Right lobe of liver (tissue), 6 donors: ENCODE results near the gene NUMA1. TPM values are rescaled to one million over a fixed set of nuclear protein-coding genes. Genes with fewer than 3 reads are reported as not detected.
A peak's percentile ranks its signal among the peaks of the same experiment; 100 is the strongest.

Experiments
- ATAC-seq, 4 donors: fragments of 200-7000 bp; cut with Tn5 transposase; one replicate each; pipeline ENCODE4 v1.9.1; 2020; ENCODE audit warnings: mild to moderate bottlenecking in 4 of 4, moderate library complexity in 4 of 4
- DNase-seq, 3 donors: peaks; one replicate each; pipeline ENCODE4 v3.0.0-alpha.2; 2020
- H3K27ac ChIP-seq, 3 donors: fragments of 200-600 bp; one replicate each; pipeline ENCODE4 v1.8.0; 2022
- H3K27me3 ChIP-seq, 2 donors: fragments of 200-600 bp; one replicate each; pipeline ENCODE4 v1.8.0; 2022
- H3K36me3 ChIP-seq, 4 donors: fragments of 200-600 bp; sonication (generic) in 1 of 4; one replicate each; pipeline versions ENCODE4 v1.5.1 to v1.8.0; 2017 to 2022; ENCODE audit warnings: control low read depth in 1 of 4
- H3K4me1 ChIP-seq, 4 donors: fragments of 200-600 bp; sonication (generic) in 1 of 4; one replicate each; pipeline versions ENCODE4 v1.5.1 to v1.8.0; 2017 to 2022; ENCODE audit warnings: control low read depth in 1 of 4
- H3K4me3 ChIP-seq, 3 donors: fragments of 200-600 bp; one replicate each; pipeline ENCODE4 v1.8.0; 2022
- H3K9me3 ChIP-seq, 4 donors: fragments of 200-600 bp; sonication (generic) in 1 of 4; one replicate each; pipeline versions ENCODE4 v1.5.1 to v1.8.0; 2017 to 2022; ENCODE audit warnings: control low read depth in 1 of 4
- CTCF ChIP-seq, 4 donors: fragments of 200-600 bp in 3 of 4; fragments of 450-650 bp in 1 of 4; IDR thresholded peaks; one replicate each; pipeline versions ENCODE4 v1.5.1 to v1.8.0; 2016 to 2022; ENCODE audit warnings: antibody characterized with exemption in 4 of 4, mild to moderate bottlenecking in 2 of 4
- POLR2A ChIP-seq: fragments of 450-650 bp; IDR thresholded peaks from one replicate; pipeline ENCODE4 v1.6.1; 2017; ENCODE audit warnings: antibody characterized with exemption, mild to moderate bottlenecking
- WGBS: methylation state at CpG from one replicate; pipeline ENCODE4 v1.1.6; 2018; ENCODE audit warnings: low coverage, low lambda C conversion rate; ENCODE audit not compliant: insufficient coverage; ENCODE audit errors: missing lambda C conversion rate; 5-methylcytosine and 5-hydroxymethylcytosine counted together
- intact Hi-C, 2 donors: fragments of 100-400 bp; cut with DNase I; formaldehyde crosslinking; loops; one replicate each; pipeline versions ENCODE4 v1.11.2 to v1.14.1; 2022
- total RNA-seq, 6 experiments: library from RNA; depleted of rRNA in 2 of 6; stranded (reverse); fragments of >200 nt in 2 of 6; fragmentation: NEBNext Ultra II Directional in 3 of 6; extraction: Animal tissue kit (Norgen Biotek cat#: 25700) in 3 of 6; gene quantifications; one replicate each; pipeline versions ENCODE4 v1.1.0 to v1.2.4, GENCODE V29; 2016 to 2023
- donor health status: DM: no; HTN: yes; CAD: no.
- donor health status: DM: no; HTN: no; CAD: no.
- donor health status: DM: no; HTN: no; CAD: no.
- donor health status: DM: no; HTN: yes; CAD: no.
- donor health status: DM: no; HTN: yes; CAD: no.

The NUMA1 gene
- total RNA-seq, 6 experiments from 2014 or later, result 47.3 to 62.5 (median 54.5) TPM

- intact Hi-C loops, result no loop called here
- Histone ChIP-seq H3K4me1 (peaks cover 0 to 16% (median 0%) of the 10 kb centered on the region in 4 donors), H3K4me3 (no peak overlapping the region), H3K36me3 (peaks cover 8 to 52% (median 26%) of the 10 kb centered on the region in 4 donors), H3K27ac (no peak overlapping the region), H3K27me3 (no peaks in the 10 kb centered on the region), H3K9me3 (no peaks in the 10 kb centered on the region)
- WGBS, result 68% methylated on average over 9 of the region's 10 CpGs
- no peak for TF ChIP-seq CTCF (IDR thresholded peaks at IDR 0.05)
- TF ChIP-seq POLR2A, result no peak
- DNase-seq, result no peak
- no peak for ATAC-seq
Measured at GRCh38 chr11:72001834-72002591, 78.3 kb downstream of the NUMA1 start.

- no peak for TF ChIP-seq POLR2A
- no peak for TF ChIP-seq CTCF (IDR thresholded peaks at IDR 0.05)
- Histone ChIP-seq H3K4me1 (peaks cover 0 to 16% (median 0%) of the 10 kb centered on the region in 4 donors), H3K27ac (no peak overlapping the region), H3K36me3 (peaks cover 8 to 45% (median 19%) of the 10 kb centered on the region in 4 donors), H3K27me3 (no peaks in the 10 kb centered on the region), H3K9me3 (no peaks in the 10 kb centered on the region), H3K4me3 (no peak overlapping the region)
- WGBS, result 100% methylated on average over 1 of the region's 11 CpGs
- no peak for ATAC-seq
- intact Hi-C loops, result no loop called here
- DNase-seq, result no peak
Measured at GRCh38 chr11:72001285-72001684, 79.1 kb downstream of the NUMA1 start.

GRCh38 chr11:72000202-72000867, 80.0 kb downstream of the NUMA1 start:
- no peaks in the 10 kb centered on the region for H3K9me3 ChIP-seq
- DNase-seq (no peak), ATAC-seq (no peak)
- H3K27me3 ChIP-seq, result no peaks in the 10 kb centered on the region
- H3K4me3 ChIP-seq, result peak overlapping the region in 1 of 3 donors; percentile 33
- H3K27ac ChIP-seq, result peak overlapping the region in 1 of 3 donors; percentile 76
- WGBS, result 59% methylated on average over 3 of the region's 10 CpGs
- H3K36me3 ChIP-seq, result peaks cover 2 to 35% (median 13%) of the 10 kb centered on the region in 4 donors
- H3K4me1 ChIP-seq, result peaks cover 0 to 16% (median 0%) of the 10 kb centered on the region in 4 donors
- intact Hi-C loops, result no loop called here
- no peak for TF ChIP-seq CTCF (IDR thresholded peaks at IDR 0.05)
- no peak for TF ChIP-seq POLR2A

- TF ChIP-seq CTCF (IDR thresholded peaks at IDR 0.05) (no peak), POLR2A (no peak)
- peak in 2 of 4 donors; percentile 4 to 8 for ATAC-seq
- peak overlapping the region; percentile 36 to 76 (median 62) for H3K27ac ChIP-seq
- no peaks in the 10 kb centered on the region for H3K27me3 ChIP-seq
- no peaks in the 10 kb centered on the region for H3K9me3 ChIP-seq
- peak overlapping the region in 1 of 3 donors; percentile 33 for H3K4me3 ChIP-seq
- intact Hi-C loops, result no loop called here
- DNase-seq, result no peak
- peaks cover 0 to 16% (median 0%) of the 10 kb centered on the region in 4 donors for H3K4me1 ChIP-seq
- WGBS, result 49% methylated on average over 3 of the region's 8 CpGs
- H3K36me3 ChIP-seq, result peaks cover 0 to 30% (median 8%) of the 10 kb centered on the region in 4 donors
Measured at GRCh38 chr11:71999798-72000197, 80.5 kb downstream of the NUMA1 start.
